Motor neuron (in vitro differentiated cells): ENCODE results near the gene FAAH. TPM values are rescaled to one million over a fixed set of nuclear protein-coding genes. Genes with fewer than 3 reads are reported as not detected.
"Not testable (repeated sequence)": the region's sequence is repeated elsewhere in the genome, so short reads cannot be mapped to it uniquely, and the experiment has no call there.

Experiments used
- ATAC-seq, 8 experiments: fragments of 200-7000 bp; cut with Tn5 transposase; replicated peaks in 6 of 8; 2 replicates each; pipeline ENCODE4 v1.8.0; 2021; ENCODE audit warnings: mild to moderate bottlenecking in 8 of 8, moderate library complexity in 8 of 8
- H3K27ac ChIP-seq, 2 donors: fragments of 250-450 bp; sonication (Bioruptor Pico); 2 replicates each; pipeline ENCODE4 v1.9.0; 2021; ENCODE audit warnings: antibody characterized with exemption in 2 of 2, mild to moderate bottlenecking in 2 of 2, moderate library complexity in 1 of 2
- H3K4me1 ChIP-seq, 2 donors: fragments of 250-450 bp; sonication (Bioruptor Pico); replicated peaks in 1 of 2; 2 replicates each; pipeline ENCODE4 v1.6.1; 2021; ENCODE audit warnings: antibody characterized with exemption in 2 of 2, mild to moderate bottlenecking in 2 of 2, moderate library complexity in 1 of 2
- H3K4me3 ChIP-seq, 5 donors: fragments of 250-450 bp; sonication (Bioruptor Pico); 2 replicates each; pipeline ENCODE4 v1.9.0; 2021; ENCODE audit warnings: antibody characterized with exemption in 5 of 5, mild to moderate bottlenecking in 5 of 5, moderate library complexity in 4 of 5
- WGBS, 10 experiments: fragments of 450-650 bp; shearing (Covaris generic); methylation state at CpG; one replicate each; pipeline ENCODE4 v1.0.0; 2022; 5-methylcytosine and 5-hydroxymethylcytosine counted together
- in situ Hi-C, 9 experiments: fragments of 400-800 bp; cut with MboI; loops; one replicate each; pipeline ENCODE4 v1.15.0; 2021; ENCODE audit warnings: low sequenced_read_pairs in 9 of 9, low pct_unique_long_range_greater_than_20kb in 2 of 9; ENCODE audit not compliant: unreplicated experiment in 9 of 9
- total RNA-seq, 8 experiments: library from RNA; unstranded; fragments of 300-600 nt; gene quantifications; 2 replicates each; pipeline versions ENCODE4 v1.2.3 to v1.2.4, GENCODE V29; 2022

Gene FAAH
- 10 to 100 TPM in 1 of 8 experiments, 1 to 10 TPM in 7; 1.7 to 10.5 (median 8.3) TPM for total RNA-seq

GRCh38 chr1:46394108-46394871 is at the start of gene FAAH:
TSS of gene FAAH (plus strand) at chr1:46394317. CDS start at chr1:46394349, 32 bp downstream.
- no peak within 1 kb of the TSS for H3K27ac ChIP-seq
- 0 to 17% (median 3%) methylated on average over 2 to 42 of the region's 75 CpGs; no CpG with 5 or more reads in 3 of the 10 experiments for WGBS, 10 experiments
- ATAC-seq, result peak; percentile 87 to 96 (median 94)
- peak within 1 kb of the TSS; percentile 43 to 67 (median 50) for H3K4me3 ChIP-seq
- in situ Hi-C loops, result no loop called here
- peaks cover 3 to 7% of the 10 kb centered on the region in 2 donors for H3K4me1 ChIP-seq

- Histone ChIP-seq H3K4me3 (no peak overlapping the region), H3K27ac (no peak overlapping the region), H3K4me1 (peaks cover 10 to 11% of the 10 kb centered on the region in 2 donors)
- in situ Hi-C loops, result no loop called here
- ATAC-seq, result no peak
- 80 to 100% (median 97%) methylated on average over 1 to 3 of the region's 3 CpGs; no CpG with 5 or more reads in 3 of the 10 experiments for WGBS, 10 experiments
Measured at GRCh38 chr1:46344481-46344880, 49.6 kb upstream of the FAAH start.

GRCh38 chr1:46345281-46345680 is 48.8 kb upstream of the FAAH start:
- ATAC-seq, result no peak
- peaks cover 7 to 8% of the 10 kb centered on the region in 2 donors for H3K4me1 ChIP-seq

GRCh38 chr1:46352363-46352762 is 41.8 kb upstream of the FAAH start:
- in situ Hi-C loops, result no loop called here
- Histone ChIP-seq H3K4me1 (no peaks in the 10 kb centered on the region), H3K4me3 (no peak overlapping the region), H3K27ac (no peak overlapping the region)
- 83 to 100% (median 93%) methylated on average over 1 to 2 of the region's 2 CpGs; no CpG with 5 or more reads in 2 of the 10 experiments for WGBS, 10 experiments
- no peak for ATAC-seq

More at GRCh38 chr1:46345281-46345680, 48.8 kb upstream of the FAAH start:
- in situ Hi-C loops, result no loop called here
- Histone ChIP-seq H3K4me3 (no peak overlapping the region), H3K27ac (no peak overlapping the region)

- in situ Hi-C loops, ATAC-seq, H3K4me3 ChIP-seq: not testable (repeated sequence)
Measured at GRCh38 chr1:46355920-46356319, 38.2 kb upstream of the FAAH start.

GRCh38 chr1:46362158-46362557 is 32.0 kb upstream of the FAAH start:
- H3K27ac ChIP-seq, result no peak overlapping the region
- in situ Hi-C loops, result no loop called here
- 80 to 100% (median 93%) methylated on average over 1 to 3 of the region's 3 CpGs; no CpG with 5 or more reads in 2 of the 10 experiments for WGBS, 10 experiments

More at GRCh38 chr1:46355920-46356319, 38.2 kb upstream of the FAAH start:
- H3K4me1 ChIP-seq, H3K27ac ChIP-seq: not testable (repeated sequence)
- 46 to 100% (median 92%) methylated on average over 1 to 4 of the region's 5 CpGs; no CpG with 5 or more reads in 3 of the 10 experiments for WGBS, 10 experiments

GRCh38 chr1:46363121-46363520 is 31.0 kb upstream of the FAAH start:
- no peak overlapping the region for H3K4me3 ChIP-seq
- no peak overlapping the region for H3K27ac ChIP-seq
- no peak for ATAC-seq
- H3K4me1 ChIP-seq, result no peaks in the 10 kb centered on the region
- in situ Hi-C loops, result no loop called here
- WGBS, 10 experiments, result 91 to 100% (median 98%) methylated on average over 1 to 5 of the region's 5 CpGs; no CpG with 5 or more reads in 4 of the 10 experiments

More at GRCh38 chr1:46362158-46362557, 32.0 kb upstream of the FAAH start:
- ATAC-seq, result no peak
- Histone ChIP-seq H3K4me3 (no peak overlapping the region), H3K4me1 (no peaks in the 10 kb centered on the region)

- Histone ChIP-seq H3K4me1 (no peaks in the 10 kb centered on the region), H3K4me3 (no peak overlapping the region), H3K27ac (no peak overlapping the region)
- peak in 3 of 8 experiments; percentile 47 to 67 (median 48) for ATAC-seq
- WGBS, 10 experiments, result 53 to 83% (median 70%) methylated on average over 3 to 5 of the region's 5 CpGs; no CpG with 5 or more reads in 3 of the 10 experiments
- in situ Hi-C loops, result no loop called here
Measured at GRCh38 chr1:46364612-46365011, 29.5 kb upstream of the FAAH start.

- H3K27ac ChIP-seq, H3K4me3 ChIP-seq, H3K4me1 ChIP-seq, in situ Hi-C loops: not testable (repeated sequence)
- ATAC-seq, result peak in 1 of 8 experiments; percentile 22
- 58 to 100% (median 95%) methylated on average over 1 to 8 of the region's 8 CpGs for WGBS, 10 experiments
Measured at GRCh38 chr1:46365796-46366195, 28.3 kb upstream of the FAAH start.

GRCh38 chr1:46367072-46367471 is 27.0 kb upstream of the FAAH start:
- H3K4me3 ChIP-seq, result no peak overlapping the region
- H3K4me1 ChIP-seq, result no peaks in the 10 kb centered on the region
- in situ Hi-C loops, result no loop called here
- no peak overlapping the region for H3K27ac ChIP-seq
- 83 to 100% (median 96%) methylated on average over 1 to 3 of the region's 3 CpGs for WGBS, 10 experiments
- no peak for ATAC-seq

GRCh38 chr1:46367701-46368100 is 26.4 kb upstream of the FAAH start:
- 60 to 100% (median 95%) methylated on average over 1 to 8 of the region's 8 CpGs; no CpG with 5 or more reads in 2 of the 10 experiments for WGBS, 10 experiments
- H3K4me3 ChIP-seq, ATAC-seq, in situ Hi-C loops, H3K4me1 ChIP-seq, H3K27ac ChIP-seq: not testable (repeated sequence)

- no peaks in the 10 kb centered on the region for H3K4me1 ChIP-seq
- 83 to 100% (median 100%) methylated on average over 1 to 2 of the region's 2 CpGs for WGBS, 10 experiments
- no peak overlapping the region for H3K27ac ChIP-seq
- ATAC-seq, result no peak
- no peak overlapping the region for H3K4me3 ChIP-seq
- in situ Hi-C loops, result no loop called here
Measured at GRCh38 chr1:46368791-46369190, 25.3 kb upstream of the FAAH start.

- in situ Hi-C loops, result no loop called here
- Histone ChIP-seq H3K4me1 (no peaks in the 10 kb centered on the region), H3K4me3 (no peak overlapping the region), H3K27ac (no peak overlapping the region)
- no peak for ATAC-seq
- WGBS, 10 experiments, result 59 to 100% (median 83%) methylated on average over 1 to 4 of the region's 4 CpGs; no CpG with 5 or more reads in 1 of the 10 experiments
Measured at GRCh38 chr1:46369542-46370213, 24.4 kb upstream of the FAAH start.
